ENCODE results near the gene CEPT1. TPM values are rescaled to one million over a fixed set of nuclear protein-coding genes. Genes with fewer than 3 reads are reported as not detected.
A peak's percentile ranks its signal among the peaks of the same experiment; 100 is the strongest.

CEPT1 gene
- total and polyA plus RNA-seq, 10 of the 15 experiments (the other 5 are each of a cell fraction or from before 2014, with no cell fraction given): 29.4 to 77.9 (median 54.8) TPM

DNA sequence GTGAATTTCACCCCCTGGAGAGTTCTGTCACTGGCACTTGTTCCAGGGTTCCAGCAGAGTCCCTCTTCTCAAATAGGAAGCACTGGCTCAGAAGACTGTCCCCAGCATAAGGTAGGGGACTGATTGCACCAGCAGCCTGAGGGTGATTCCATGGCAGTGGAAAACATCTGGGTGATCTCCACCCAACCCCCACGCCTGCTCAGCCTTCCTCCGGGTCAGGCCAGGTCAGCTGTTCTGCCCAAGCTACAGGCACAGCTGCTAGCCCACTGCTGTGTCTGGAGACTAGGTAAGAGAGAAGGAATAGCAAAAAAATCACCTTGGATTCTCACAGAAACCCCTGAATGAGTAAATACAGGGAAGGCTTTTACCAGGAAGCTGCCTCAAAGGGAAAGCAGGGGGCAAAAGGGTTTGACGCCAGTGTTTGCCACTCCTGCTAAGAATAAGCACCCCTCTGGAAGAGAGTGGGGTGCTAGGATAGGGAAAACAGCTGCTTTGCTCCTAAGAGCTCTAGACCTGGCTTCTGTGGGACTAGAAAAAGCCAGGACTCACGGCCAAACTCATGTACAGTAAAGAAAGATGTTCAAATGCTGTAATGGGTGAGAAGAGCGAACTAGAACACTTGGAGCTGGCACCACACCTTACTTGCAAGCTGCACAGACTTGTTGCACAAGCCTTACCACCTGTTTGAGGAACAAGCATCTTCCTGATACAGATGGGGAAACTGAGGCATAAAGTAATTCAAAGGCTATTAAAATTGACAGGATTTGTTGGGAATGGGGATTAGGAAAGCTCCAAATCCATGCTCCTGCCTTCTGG lies 61.5 kb downstream of the CEPT1 start:
- ChIA-PET RAD21 (ENCODE audit: unreplicated experiment) (interaction anchor here (0.8 to 15.0 kb wide), 12 partner anchors 9 to 199 kb away, joined by 3 to 542 read pairs (median 6); partner anchors contain the start of genes CEPT1 and DRAM2), SMC1A (ENCODE audit: uncharacterized antibody, unreplicated experiment) (interaction anchor here (0.9 to 8.7 kb wide), 14 partner anchors 8 to 171 kb away, joined by 3 to 284 read pairs (median 4); no protein-coding TSS in a partner anchor), POLR2A (interaction anchor here (0.8 to 12.8 kb wide), 6 partner anchors 8 to 62 kb away, joined by 3 to 371 read pairs (median 4); partner anchors contain the start of gene DRAM2), CTCF (interaction anchor here (0.9 to 14.9 kb wide), 7 partner anchors 9 to 198 kb away, joined by 3 to 239 read pairs (median 7); no protein-coding TSS in a partner anchor)
- in situ Hi-C loops (cut with MboI): no loop called here
- H4K20me1 ChIP-seq (ENCODE audit: control insufficient read depth, insufficient read depth): no peaks in the 10 kb centered on the region
- H3K27me3 ChIP-seq (replicated peaks in 1 of 2; ENCODE audit: control insufficient read depth in 2 of 2, insufficient read depth in 2 of 2, low read length in 1 of 2): no peaks in the 10 kb centered on the region
- peak overlapping the region; percentile 93 for H3K9ac ChIP-seq (ENCODE audit: control insufficient read depth, insufficient read depth, low read length)
- H3K79me2 ChIP-seq (ENCODE audit: control insufficient read depth, insufficient read depth, low read length): peaks cover 82% of the 10 kb centered on the region
- intact Hi-C loops (cut with micrococcal nuclease; ENCODE audit: unreplicated experiment): loop anchor here (5.0 kb wide), 3 partner anchors 329 to 416 kb away; partner anchors contain the start of genes CD53 and RAP1A
- no peak for DNase-seq (ENCODE audit: low read depth, low spot score)
- peaks cover 5% of the 10 kb centered on the region in 2 experiments; a peak in 3 of 4 replicates for H3K36me3 ChIP-seq (ENCODE audit: control insufficient read depth in 2 of 2, insufficient read depth in 2 of 2, low read length in 1 of 2)
- FAIRE-seq: no peak
- no peaks in the 10 kb centered on the region for H3K9me3 ChIP-seq (replicated peaks; ENCODE audit: control insufficient read depth, insufficient read depth, low read length)
- peak overlapping the region; percentile 73 for H3K4me3 ChIP-seq
- peak overlapping the region; percentile 92 for H3K27ac ChIP-seq (ENCODE audit: control insufficient read depth, insufficient read depth)
- peak overlapping the region; percentile 99 for H3K4me2 ChIP-seq (ENCODE audit: control insufficient read depth, insufficient read depth)
- BruUV-seq (replicated peaks): no TSS peak
- no peak for ATAC-seq
- H3K4me1 ChIP-seq (ENCODE audit: control insufficient read depth, insufficient read depth, low read length): peaks cover 39% of the 10 kb centered on the region
- no peak overlapping the region for H2AFZ ChIP-seq (ENCODE audit: control insufficient read depth, low read depth, low read length)
- WGBS (ENCODE audit: insufficient coverage, insufficient replicate concordance, low lambda C conversion rate, missing lambda C conversion rate): 45% methylated on average over 5 of the region's 5 CpGs
- TF ChIP-seq POLR2AphosphoS2 (IDR thresholded peaks at IDR 0.05; ENCODE audit: low read depth, low read length) (peak; percentile 49), NRF1 (conservative IDR thresholded peaks at IDR 0.05; ENCODE audit: low read depth, low read length) (no peak), MXI1 (IDR thresholded peaks at IDR 0.05; ENCODE audit: low read depth, low read length) (peak; percentile 55; the same call in 1 of the 2 replicates), LARP7 (IDR thresholded peaks at IDR 0.05) (no peak), WRNIP1 (IDR thresholded peaks at IDR 0.05; ENCODE audit: borderline replicate concordance, low read depth, low read length) (0 out of 2 replicates have a peak, but pooled peaks have one; percentile 80), EGR1 (IDR thresholded peaks at IDR 0.05; ENCODE audit: borderline replicate concordance in 1 of 2, low read depth in 2 of 2, low read length in 2 of 2) (no peak), SMAD5 (IDR thresholded peaks at IDR 0.05; ENCODE audit: low read depth) (peak; percentile 41; the same call in 1 of the 2 replicates), TARDBP (IDR thresholded peaks at IDR 0.05; ENCODE audit: borderline replicate concordance) (0 out of 2 replicates have a peak, but pooled peaks have one; percentile 20), BHLHE40 (IDR thresholded peaks at IDR 0.05; ENCODE audit: borderline replicate concordance in 1 of 2, low read depth in 2 of 2, low read length in 1 of 2) (no peak), GABPA (IDR thresholded peaks at IDR 0.05; ENCODE audit: low read depth) (no peak), KDM1A (IDR thresholded peaks at IDR 0.05; ENCODE audit: borderline replicate concordance) (no peak), SIN3A (IDR thresholded peaks at IDR 0.05; ENCODE audit: low read depth, low read length) (0 out of 2 replicates have a peak, but pooled peaks have one; percentile 37), ATF7 (IDR thresholded peaks at IDR 0.05; ENCODE audit: low read depth) (no peak), NR2F1 (conservative IDR thresholded peaks at IDR 0.05) (peak; percentile 68), SUPT20H (IDR thresholded peaks at IDR 0.05; ENCODE audit: borderline replicate concordance, control insufficient read depth, low read depth, low read length) (no peak), CHD1 (IDR thresholded peaks at IDR 0.05; ENCODE audit: low read depth, low read length) (peak; percentile 44; the same call in 1 of the 2 replicates), POU2F2 (IDR thresholded peaks at IDR 0.05; ENCODE audit: borderline replicate concordance, low read depth, low read length) (peak; percentile 44; the same call in 2 of the 3 replicates), POLR2AphosphoS5 (IDR thresholded peaks at IDR 0.05; ENCODE audit: low read length) (peak; percentile 82), CHD2 (IDR thresholded peaks at IDR 0.05; ENCODE audit: borderline replicate concordance, low read depth, low read length) (peak; percentile 23)
- TF ChIP-seq, protein P1, sequence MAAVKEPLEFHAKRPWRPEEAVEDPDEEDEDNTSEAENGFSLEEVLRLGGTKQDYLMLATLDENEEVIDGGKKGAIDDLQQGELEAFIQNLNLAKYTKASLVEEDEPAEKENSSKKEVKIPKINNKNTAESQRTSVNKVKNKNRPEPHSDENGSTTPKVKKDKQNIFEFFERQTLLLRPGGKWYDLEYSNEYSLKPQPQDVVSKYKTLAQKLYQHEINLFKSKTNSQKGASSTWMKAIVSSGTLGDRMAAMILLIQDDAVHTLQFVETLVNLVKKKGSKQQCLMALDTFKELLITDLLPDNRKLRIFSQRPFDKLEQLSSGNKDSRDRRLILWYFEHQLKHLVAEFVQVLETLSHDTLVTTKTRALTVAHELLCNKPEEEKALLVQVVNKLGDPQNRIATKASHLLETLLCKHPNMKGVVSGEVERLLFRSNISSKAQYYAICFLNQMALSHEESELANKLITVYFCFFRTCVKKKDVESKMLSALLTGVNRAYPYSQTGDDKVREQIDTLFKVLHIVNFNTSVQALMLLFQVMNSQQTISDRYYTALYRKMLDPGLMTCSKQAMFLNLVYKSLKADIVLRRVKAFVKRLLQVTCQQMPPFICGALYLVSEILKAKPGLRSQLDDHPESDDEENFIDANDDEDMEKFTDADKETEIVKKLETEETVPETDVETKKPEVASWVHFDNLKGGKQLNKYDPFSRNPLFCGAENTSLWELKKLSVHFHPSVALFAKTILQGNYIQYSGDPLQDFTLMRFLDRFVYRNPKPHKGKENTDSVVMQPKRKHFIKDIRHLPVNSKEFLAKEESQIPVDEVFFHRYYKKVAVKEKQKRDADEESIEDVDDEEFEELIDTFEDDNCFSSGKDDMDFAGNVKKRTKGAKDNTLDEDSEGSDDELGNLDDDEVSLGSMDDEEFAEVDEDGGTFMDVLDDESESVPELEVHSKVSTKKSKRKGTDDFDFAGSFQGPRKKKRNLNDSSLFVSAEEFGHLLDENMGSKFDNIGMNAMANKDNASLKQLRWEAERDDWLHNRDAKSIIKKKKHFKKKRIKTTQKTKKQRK (IDR thresholded peaks at IDR 0.05; ENCODE audit: low read depth, low read length): 0 out of 2 replicates have a peak, but pooled peaks have one; percentile 35

All from GM12878 (cell line).